ENCODE measurements around the gene MAG. TPM values are rescaled to one million over a fixed set of nuclear protein-coding genes. Genes with fewer than 3 reads are reported as not detected.

MAG gene
- total RNA-seq, 1 experiment from 2014 or later: not detected

DNA sequence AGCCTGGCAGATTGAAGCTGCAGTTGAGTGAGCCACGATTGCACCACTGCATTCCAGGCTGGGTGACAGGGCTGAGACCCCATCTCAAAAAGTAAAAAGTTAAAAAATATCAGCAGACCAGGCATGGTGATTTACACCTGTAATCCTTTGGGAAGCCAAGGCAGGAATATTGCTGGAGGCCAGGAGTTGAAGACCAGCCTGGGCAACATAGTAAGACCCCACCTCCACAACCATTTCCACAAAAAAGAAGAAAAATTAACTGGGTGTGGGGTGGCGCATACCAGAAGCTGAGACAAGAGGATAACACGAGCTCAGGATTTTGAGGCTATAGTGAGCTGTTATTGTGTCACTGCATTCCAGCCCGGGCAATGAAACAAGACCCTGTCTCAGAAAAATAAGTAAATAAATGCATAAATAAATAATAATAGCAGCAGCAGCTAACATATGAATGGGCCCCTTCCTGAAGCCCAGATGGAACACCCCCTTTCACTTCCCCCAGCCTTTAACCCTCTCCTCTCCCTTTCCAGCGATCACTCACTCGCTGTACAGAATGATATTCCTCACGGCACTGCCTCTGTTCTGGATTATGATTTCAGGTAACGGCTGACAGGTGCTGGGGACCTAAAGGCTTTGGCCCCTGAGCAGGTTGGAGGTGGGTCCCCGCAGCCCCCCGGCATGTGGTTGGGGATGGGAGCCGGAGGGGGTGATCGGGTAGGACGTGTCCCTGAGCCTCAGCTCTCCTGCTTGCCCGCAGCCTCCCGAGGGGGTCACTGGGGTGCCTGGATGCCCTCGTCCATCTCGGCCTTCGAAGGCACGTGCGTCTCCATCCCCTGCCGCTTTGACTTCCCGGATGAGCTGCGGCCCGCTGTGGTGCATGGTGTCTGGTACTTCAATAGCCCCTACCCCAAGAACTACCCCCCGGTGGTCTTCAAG is 3.2 kb downstream of the MAG start:
- in situ Hi-C loops (cut with HindIII; ENCODE audit: low sequenced_read_pairs): no loop called here
- no peak for DNase-seq (ENCODE audit: low spot score)

DNA sequence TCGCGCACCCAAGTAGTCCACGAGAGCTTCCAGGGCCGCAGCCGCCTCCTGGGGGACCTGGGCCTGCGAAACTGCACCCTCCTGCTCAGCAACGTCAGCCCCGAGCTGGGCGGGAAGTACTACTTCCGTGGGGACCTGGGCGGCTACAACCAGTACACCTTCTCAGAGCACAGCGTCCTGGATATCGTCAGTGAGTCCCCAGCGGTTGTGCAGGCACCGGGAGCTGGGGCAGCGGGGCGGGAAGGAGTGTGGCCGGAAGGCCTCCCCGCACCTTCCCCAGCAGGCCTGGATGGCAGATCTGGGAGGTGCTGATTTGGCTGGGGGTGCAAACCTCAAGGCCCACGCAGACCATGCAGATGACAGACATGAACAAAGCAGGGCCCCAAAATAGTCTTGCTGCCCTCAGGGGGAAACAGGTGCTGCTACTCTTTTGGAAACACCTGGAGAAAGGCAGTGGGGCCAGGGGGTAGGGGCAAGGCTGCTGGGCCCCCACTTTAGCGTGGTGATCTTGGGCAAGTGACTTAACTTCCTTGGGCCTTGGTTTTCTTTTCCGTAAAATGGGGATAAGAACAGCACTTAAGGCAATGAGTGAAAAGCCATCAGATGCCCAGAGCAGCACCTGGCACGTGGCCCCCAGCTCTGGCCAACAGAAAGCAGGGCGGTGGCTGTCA is 4.0 kb downstream of the MAG start:
- no peak for DNase-seq (ENCODE audit: low spot score)

DNA sequence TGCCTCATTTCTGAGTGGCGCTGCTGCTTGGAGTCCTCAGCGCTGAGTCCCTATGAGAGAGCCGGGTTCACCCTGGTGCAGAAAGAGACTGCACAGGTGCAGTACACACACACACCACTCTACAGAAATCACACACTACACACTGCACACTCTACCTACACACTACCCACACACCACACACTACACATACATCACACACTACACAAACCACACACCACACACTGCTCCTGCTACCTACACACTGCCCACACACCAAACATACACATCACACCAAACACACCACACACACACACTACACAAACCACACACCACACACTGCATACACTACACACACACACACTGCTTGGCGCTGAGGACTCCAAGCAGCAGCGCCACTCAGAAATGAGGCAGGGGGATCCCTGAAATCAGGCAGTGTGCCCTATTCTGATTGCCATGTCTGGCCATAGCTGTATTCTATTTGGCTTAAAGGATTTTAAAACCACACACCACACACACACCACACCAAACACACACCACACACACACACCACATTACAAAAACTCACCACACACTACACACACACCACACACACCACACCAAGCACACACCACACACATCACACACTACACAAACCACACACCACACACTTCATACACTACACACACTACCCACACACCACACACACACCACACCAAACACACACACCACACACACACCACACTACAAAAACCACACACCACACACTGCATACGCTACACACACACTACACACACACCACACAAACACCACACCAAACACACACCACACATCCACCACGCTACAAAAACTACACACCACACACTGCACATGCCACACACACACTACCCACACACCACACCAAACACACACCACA is 4.9 kb downstream of the MAG start:
- DNase-seq (ENCODE audit: low spot score): no peak

More for the DNA sequence above, 4.0 kb downstream of the MAG start:
- in situ Hi-C loops (cut with HindIII; ENCODE audit: low sequenced_read_pairs): no loop called here

DNA sequence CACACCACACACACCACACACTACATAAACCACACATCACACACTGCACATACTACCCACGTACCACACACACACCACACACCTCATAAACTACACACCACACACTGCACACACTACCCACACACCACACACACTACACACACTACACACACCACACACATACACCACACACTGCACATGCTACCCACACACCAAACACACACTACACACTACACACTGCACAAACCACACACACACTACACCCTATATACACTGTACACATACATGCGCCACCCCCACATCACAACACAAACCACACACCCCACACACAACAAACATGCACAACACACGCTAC is 5.5 kb downstream of the MAG start:
- DNase-seq (ENCODE audit: low spot score): no peak
- in situ Hi-C loops (cut with HindIII; ENCODE audit: low sequenced_read_pairs): no loop called here

More for the DNA sequence above, 4.9 kb downstream of the MAG start:
- in situ Hi-C loops (cut with HindIII; ENCODE audit: low sequenced_read_pairs): no loop called here

DNA sequence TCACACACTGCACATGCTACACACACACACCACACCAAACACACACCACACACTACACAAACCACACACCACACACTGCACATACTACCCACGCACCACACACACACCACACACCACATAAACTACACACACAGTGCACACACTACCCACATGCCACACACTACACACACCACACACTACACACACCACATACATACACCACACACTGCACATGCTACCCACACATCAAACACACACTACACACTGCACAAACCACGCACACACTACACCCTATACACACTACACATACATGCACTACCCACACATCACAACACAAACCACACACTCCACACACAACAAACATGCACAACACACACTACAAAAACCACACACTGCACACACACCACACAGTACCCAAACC is 6.0 kb downstream of the MAG start:
- in situ Hi-C loops (cut with HindIII; ENCODE audit: low sequenced_read_pairs): no loop called here
- no peak for DNase-seq (ENCODE audit: low spot score)

DNA sequence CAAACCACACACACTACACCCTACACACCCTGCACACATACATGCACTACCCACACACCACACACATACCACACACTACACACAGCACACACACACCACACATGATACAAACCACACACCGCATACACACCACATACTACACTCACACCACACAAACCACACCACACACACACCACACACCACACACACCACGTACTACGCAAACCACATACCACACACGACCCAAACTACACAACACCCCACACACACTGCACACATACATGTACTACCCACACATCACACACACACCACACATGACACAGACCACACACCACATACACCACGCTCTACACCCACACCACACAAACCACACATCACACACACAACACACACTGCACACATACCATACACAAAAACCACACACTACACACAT is 6.6 kb downstream of the MAG start:
- DNase-seq (ENCODE audit: low spot score): no peak

DNA sequence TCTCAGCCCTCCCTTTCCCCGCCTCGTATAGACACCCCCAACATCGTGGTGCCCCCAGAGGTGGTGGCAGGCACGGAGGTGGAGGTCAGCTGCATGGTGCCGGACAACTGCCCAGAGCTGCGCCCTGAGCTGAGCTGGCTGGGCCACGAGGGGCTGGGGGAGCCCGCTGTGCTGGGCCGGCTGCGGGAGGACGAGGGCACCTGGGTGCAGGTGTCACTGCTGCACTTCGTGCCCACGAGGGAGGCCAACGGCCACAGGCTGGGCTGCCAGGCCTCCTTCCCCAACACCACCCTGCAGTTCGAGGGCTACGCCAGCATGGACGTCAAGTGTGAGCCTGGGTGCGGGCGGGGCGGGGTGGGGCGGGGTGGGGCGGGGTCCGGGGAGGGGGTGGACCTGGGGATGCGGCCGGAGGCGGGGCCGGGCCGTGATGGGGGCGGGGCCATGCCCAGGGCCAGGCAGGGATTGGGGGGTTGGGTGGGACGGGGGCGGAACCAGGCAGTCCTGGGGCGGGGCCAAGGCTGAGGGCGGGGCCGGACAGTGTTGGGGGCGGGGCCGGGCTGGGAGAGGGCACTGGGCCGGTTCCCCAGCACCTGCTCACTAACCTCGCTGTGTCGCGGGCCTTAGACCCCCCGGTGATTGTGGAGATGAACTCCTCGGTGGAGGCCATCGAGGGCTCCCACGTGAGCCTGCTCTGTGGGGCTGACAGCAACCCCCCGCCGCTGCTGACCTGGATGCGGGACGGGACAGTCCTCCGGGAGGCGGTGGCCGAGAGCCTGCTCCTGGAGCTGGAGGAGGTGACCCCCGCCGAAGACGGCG is 7.8 kb downstream of the MAG start:
- no peak for DNase-seq (ENCODE audit: low spot score)
- in situ Hi-C loops (cut with HindIII; ENCODE audit: low sequenced_read_pairs): no loop called here

More for the DNA sequence above, 6.6 kb downstream of the MAG start:
- in situ Hi-C loops (cut with HindIII; ENCODE audit: low sequenced_read_pairs): no loop called here

DNA sequence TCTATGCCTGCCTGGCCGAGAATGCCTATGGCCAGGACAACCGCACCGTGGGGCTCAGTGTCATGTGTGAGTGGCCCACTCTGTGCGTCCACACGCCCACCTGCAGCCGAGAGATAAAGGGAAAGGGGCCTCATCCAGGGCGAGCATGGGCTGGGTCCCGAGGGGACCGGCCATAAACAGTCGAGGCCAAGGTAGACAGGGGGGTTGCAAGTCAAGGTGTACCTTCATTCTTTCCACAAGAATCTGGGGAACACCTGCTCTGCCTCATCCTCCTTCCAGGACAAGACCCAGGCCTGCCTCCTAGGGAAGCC is 8.3 kb downstream of the MAG start:
- no peak for DNase-seq (ENCODE audit: low spot score)
- in situ Hi-C loops (cut with HindIII; ENCODE audit: low sequenced_read_pairs): no loop called here

DNA sequence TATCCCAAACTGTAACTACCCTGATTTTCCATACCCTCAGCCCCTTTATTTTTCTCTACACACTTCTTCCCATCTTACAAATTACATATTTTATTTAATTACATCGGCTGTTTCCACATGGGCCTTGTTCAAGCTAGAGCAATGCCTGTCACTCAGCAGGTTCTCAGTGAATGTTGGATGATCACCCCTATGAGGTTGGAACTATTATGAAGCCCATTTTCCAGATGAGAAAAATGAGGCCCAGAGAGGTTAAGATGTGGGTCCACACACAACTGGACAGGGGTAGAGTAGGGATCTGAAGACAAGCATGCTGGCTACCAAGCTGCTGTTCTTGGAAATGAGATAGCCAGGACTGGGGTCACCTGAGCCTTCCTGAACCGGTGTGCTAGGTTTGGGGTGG is 10.0 kb downstream of the MAG start:
- in situ Hi-C loops (cut with HindIII; ENCODE audit: low sequenced_read_pairs): no loop called here
- no peak for DNase-seq (ENCODE audit: low spot score)

DNA sequence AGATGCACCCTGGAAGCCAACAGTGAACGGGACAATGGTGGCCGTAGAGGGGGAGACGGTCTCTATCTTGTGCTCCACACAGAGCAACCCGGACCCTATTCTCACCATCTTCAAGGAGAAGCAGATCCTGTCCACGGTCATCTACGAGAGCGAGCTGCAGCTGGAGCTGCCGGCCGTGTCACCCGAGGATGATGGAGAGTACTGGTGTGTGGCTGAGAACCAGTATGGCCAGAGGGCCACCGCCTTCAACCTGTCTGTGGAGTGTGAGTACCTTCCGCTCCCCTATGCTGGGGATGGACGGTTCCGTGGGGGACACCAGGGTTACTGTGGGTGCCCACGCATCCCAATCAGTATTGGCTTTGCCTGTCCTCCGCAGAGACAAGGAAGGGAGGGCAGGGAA is 10.5 kb downstream of the MAG start:
- no peak for DNase-seq (ENCODE audit: low spot score)
- in situ Hi-C loops (cut with HindIII; ENCODE audit: low sequenced_read_pairs): no loop called here

DNA sequence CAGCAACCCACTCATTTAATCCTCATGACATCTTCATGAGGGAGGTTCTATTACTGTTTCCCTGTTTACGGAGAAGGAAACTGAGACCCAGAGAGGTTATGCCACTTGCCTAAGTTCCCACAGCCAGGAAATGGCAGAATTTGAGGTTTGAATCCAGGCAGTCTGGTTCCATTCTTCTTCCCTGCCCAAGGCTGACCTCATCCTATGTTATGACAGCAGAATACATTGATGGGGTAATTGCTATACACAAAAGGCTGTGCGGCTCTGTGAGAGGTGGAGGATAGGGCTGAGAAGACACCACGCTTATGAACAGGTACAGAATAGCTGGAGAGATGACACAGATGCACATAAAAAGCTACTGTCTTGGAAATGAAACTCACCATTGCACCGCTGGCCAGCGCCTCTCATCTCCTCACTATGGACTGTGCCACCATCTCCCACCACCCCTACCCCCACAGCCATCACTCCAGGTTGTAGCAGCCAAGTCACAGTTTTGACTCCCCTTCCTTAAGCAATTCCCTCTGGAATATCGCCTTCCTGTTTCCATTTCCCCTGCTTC is 11.5 kb downstream of the MAG start:
- in situ Hi-C loops (cut with HindIII; ENCODE audit: low sequenced_read_pairs): no loop called here
- no peak for DNase-seq (ENCODE audit: low spot score)

DNA sequence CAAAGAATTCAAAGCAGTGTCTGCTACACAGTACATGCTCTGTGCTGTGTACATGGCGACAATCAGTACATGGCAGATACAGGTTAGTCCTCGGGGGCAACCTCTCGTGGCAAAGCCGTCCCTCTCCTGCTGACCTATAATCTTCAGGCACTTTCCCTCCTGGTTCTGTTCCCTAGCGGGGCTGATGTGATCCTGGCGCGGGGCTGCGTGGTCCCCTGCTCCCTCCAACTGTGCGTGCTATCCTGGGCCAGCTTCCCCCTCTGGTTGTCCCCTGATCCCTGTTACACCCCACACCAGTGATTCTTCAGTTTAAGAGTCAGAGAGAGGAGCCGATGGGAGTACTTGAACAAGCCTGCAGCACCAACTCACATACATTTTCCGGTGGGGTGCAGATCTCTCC is 12.1 kb downstream of the MAG start:
- DNase-seq (ENCODE audit: low spot score): no peak
- in situ Hi-C loops (cut with HindIII; ENCODE audit: low sequenced_read_pairs): no loop called here

DNA sequence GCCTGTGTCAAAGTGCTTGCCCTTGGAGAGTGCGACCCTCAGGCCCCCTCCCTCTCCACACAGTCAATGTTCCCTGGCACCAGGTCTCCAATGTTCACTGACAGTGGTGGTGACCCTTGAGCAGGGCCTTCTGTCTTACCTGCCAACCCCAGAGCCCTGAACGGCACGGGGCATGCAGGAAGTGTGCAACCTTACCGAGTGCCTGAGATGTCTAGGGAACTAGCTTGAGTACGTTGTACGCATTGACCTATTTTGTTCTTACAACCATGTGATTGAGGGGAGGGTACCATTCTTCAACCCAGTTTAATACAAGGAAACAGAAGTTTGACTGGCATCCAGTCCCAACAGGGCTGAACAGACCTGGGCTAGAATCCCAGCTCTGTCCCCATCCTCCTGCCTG is 13.2 kb downstream of the MAG start:
- DNase-seq (ENCODE audit: low spot score): no peak
- in situ Hi-C loops (cut with HindIII; ENCODE audit: low sequenced_read_pairs): no loop called here

DNA sequence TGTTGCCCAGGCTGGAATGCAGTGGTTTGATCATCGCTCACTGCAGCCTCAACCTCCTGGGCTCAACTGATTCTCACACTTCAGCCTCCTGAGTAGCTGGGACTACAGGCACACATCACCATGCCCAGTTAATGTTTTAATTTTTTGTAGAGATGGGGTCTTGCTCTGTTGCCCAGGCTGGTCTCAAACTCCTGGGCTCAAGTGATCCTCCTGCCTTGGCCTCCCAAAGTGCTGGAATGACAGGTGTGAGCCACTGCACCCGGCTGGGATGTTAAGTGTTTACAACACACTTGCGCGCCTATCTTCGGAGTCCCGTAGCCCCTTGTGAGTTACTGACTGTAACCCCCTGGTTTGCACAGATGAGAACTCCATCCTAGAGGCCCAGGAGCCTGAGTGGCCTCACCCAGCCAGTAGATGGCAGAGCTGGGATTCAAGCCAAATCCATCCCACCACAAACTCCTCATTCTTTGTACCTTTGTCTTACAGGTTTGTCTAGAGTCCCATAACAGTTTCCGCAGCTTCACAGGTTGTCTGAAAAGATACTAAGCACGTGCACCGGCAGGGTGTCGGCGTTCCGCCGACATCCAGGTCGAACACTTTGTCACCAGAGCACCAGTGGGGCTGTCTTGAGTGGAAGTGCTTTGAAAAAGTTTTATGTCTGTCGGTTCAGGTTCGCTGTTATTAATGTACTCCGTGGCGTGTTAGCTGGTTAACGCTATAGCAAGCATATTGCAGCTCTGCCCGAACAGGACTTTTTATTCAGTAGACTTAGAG is 14.7 kb downstream of the MAG start:
- in situ Hi-C loops (cut with HindIII; ENCODE audit: low sequenced_read_pairs): no loop called here
- peak; percentile 3 for DNase-seq (ENCODE audit: low spot score)

DNA sequence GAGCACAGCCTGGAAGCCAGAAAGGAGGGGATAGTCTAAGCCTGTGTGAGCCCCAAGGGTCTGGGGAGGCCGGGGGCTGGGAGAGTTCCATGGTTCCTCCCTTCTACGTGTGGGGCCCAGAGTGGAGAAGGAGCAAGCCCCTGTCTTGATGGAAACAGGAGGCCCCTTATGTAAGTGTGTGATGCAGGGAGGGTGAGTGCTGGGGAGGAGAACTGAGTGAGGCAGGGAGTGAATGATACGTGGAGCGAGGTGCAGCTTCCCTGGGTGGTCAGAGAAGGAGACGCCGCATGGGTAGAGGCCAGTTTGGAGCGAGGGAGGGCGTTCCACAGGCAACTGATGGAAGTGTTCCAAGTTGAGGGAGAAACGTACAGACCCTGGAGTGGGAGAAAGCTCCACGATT is 16.0 kb downstream of the MAG start:
- in situ Hi-C loops (cut with HindIII; ENCODE audit: low sequenced_read_pairs): no loop called here
- no peak for DNase-seq (ENCODE audit: low spot score)

DNA sequence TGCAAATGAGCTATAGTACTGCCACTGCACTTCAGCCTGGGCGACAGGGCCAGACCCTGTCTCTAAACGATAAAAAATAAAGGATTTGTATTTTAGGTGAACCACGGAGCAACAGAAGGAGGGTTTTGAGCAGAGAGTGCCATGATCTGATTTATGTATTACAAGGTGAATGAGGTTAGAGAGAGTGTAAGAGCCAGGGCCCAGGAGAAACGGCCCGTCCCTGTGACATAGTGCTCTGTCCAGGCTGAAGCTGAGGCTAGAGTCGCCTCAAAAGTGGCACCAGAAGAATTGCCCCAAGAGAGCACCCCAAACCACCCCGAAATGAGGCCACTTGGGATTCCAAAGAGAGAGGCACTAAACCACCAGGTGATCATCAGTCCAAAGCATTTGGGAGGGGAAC is 16.9 kb downstream of the MAG start:
- no peak for DNase-seq (ENCODE audit: low spot score)
- in situ Hi-C loops (cut with HindIII; ENCODE audit: low sequenced_read_pairs): no loop called here

DNA sequence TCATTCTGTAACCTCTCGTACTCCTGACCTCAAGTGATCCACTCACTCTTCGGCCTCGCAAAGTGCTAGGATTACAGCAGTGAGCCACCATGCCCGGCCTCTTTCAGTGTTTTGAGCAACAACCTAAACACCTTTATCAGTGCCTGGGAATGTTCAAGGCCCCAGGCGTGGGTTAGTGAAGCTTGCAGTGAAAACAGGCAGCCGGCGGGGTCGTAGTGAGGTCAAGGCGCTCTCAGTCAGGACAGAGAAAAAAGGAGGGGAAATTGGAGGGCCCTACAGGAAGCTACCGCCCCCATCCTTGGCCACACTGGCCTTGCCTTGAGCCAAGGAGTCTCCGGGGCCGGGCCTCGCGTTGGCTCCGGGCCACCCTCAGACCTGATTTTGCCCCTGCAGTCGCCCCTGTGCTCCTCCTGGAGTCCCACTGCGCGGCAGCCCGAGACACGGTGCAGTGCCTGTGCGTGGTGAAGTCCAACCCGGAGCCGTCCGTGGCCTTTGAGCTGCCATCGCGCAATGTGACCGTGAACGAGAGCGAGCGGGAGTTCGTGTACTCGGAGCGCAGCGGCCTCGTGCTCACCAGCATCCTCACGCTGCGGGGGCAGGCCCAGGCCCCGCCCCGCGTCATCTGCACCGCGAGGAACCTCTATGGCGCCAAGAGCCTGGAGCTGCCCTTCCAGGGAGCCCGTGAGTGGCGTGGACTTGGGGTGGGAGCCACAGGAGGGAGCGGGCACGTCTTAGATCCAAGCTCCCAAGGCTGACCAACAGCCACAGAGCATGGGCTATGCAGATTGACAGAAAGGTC is 17.7 kb downstream of the MAG start:
- DNase-seq (ENCODE audit: low spot score): no peak
- in situ Hi-C loops (cut with HindIII; ENCODE audit: low sequenced_read_pairs): no loop called here

Data from G401 (cell line).